ENCODE measurements around the gene NECTIN2.

NECTIN2 gene

DNA sequence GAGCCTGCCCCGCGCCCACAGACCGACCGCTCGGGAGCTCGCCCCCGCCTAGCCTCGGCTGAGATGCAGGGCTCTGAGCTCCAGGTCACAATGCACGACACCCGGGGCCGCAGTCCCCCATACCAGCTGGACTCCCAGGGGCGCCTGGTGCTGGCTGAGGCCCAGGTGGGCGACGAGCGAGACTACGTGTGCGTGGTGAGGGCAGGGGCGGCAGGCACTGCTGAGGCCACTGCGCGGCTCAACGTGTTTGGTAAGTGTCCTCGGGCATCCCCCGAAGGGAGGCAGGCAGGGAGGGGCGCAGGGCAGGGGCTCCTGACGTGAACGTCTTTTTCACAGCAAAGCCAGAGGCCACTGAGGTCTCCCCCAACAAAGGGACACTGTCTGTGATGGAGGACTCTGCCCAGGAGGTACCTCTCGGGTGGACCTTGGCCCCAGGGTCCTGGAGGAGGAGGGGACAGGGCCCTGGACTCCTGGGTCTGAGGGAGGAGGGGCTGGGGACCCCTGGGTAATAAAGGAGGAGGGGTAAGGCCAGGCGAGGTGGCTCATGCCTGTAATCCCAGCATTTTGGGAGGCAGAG is 33.9 kb upstream of the NECTIN2 start:
- TF ChIP-seq, protein P1, sequence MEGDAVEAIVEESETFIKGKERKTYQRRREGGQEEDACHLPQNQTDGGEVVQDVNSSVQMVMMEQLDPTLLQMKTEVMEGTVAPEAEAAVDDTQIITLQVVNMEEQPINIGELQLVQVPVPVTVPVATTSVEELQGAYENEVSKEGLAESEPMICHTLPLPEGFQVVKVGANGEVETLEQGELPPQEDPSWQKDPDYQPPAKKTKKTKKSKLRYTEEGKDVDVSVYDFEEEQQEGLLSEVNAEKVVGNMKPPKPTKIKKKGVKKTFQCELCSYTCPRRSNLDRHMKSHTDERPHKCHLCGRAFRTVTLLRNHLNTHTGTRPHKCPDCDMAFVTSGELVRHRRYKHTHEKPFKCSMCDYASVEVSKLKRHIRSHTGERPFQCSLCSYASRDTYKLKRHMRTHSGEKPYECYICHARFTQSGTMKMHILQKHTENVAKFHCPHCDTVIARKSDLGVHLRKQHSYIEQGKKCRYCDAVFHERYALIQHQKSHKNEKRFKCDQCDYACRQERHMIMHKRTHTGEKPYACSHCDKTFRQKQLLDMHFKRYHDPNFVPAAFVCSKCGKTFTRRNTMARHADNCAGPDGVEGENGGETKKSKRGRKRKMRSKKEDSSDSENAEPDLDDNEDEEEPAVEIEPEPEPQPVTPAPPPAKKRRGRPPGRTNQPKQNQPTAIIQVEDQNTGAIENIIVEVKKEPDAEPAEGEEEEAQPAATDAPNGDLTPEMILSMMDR (IDR thresholded peaks at IDR 0.05; ENCODE audit: insufficient read depth, low read depth, low read length, missing control alignments): no peak
- no peak overlapping the region for H3K4me3 ChIP-seq (ENCODE audit: low read length)
- no peak for DNase-seq (ENCODE audit: low read depth)

DNA sequence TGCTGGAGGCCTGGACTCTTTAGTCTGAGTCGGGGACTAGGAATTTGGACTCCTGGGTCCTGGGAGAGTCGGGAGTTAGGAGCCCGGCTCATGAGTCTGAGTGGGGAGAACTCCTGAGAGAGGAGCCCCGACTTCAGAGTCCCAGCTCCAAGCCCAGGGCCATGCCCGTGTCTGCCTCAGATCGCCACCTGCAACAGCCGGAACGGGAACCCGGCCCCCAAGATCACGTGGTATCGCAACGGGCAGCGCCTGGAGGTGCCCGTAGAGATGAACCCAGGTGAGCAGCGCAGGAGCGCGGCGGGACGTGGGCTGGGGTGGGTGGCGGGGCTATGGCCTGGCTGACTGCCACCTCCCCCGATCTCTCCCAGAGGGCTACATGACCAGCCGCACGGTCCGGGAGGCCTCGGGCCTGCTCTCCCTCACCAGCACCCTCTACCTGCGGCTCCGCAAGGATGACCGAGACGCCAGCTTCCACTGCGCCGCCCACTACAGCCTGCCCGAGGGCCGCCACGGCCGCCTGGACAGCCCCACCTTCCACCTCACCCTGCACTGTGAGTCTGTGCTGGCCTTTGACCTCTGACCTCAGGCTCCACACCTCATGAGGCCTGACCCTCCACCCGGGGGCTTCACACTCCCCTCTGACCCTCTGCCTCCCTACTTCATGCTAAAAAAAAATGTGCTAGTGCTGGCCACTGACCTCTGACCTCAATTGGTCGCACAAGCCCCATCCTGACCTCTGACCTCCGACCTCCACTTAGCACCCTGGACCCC is 32.8 kb upstream of the NECTIN2 start:
- no peak overlapping the region for H3K4me3 ChIP-seq (ENCODE audit: low read length)
- DNase-seq (ENCODE audit: low read depth): no peak
- TF ChIP-seq, protein P1 (IDR thresholded peaks at IDR 0.05; ENCODE audit: insufficient read depth, low read depth, low read length, missing control alignments): no peak

DNA sequence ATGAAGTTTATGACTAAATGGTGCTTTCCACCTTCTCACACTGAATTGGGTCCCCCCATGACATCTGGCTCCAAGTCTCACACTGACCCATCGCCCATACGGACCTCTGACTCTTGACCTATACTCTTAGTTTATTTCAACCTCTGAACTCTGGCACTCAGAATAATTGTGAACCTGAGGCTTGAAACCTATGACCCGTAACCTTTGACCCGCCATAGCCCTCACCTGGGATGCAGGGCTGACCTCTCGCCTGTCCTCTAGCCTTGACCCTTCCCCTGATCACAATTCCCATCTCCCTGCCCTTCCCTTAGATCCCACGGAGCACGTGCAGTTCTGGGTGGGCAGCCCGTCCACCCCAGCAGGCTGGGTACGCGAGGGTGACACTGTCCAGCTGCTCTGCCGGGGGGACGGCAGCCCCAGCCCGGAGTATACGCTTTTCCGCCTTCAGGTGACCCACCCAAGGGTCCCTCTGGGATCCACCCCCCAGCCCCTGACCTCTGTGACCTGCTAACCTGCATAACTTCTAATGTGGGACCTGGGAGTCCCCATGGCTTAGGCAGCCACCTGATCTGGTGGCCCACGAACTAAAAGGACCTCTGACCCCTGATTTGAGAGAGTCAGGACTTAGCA is 32.1 kb upstream of the NECTIN2 start:
- TF ChIP-seq, protein P1 (IDR thresholded peaks at IDR 0.05; ENCODE audit: insufficient read depth, low read depth, low read length, missing control alignments): no peak
- DNase-seq (ENCODE audit: low read depth): no peak
- H3K4me3 ChIP-seq (ENCODE audit: low read length): no peak overlapping the region

DNA sequence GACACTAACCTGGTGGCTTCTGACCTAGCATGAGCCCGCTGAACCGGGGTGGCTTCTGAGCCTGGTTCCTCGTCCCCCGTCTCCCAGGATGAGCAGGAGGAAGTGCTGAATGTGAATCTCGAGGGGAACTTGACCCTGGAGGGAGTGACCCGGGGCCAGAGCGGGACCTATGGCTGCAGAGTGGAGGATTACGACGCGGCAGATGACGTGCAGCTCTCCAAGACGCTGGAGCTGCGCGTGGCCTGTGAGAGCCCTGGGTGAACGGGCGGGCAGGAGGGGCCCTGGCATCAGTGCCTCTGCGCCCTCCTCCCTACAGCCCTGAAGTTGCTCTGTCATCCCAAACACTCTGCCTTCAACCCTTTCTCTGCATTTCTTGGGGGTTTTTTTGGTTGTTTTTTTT is 31.6 kb upstream of the NECTIN2 start:
- H3K4me3 ChIP-seq (ENCODE audit: low read length): no peak overlapping the region
- TF ChIP-seq, protein P1 (IDR thresholded peaks at IDR 0.05; ENCODE audit: insufficient read depth, low read depth, low read length, missing control alignments): no peak
- DNase-seq (ENCODE audit: low read depth): no peak

DNA sequence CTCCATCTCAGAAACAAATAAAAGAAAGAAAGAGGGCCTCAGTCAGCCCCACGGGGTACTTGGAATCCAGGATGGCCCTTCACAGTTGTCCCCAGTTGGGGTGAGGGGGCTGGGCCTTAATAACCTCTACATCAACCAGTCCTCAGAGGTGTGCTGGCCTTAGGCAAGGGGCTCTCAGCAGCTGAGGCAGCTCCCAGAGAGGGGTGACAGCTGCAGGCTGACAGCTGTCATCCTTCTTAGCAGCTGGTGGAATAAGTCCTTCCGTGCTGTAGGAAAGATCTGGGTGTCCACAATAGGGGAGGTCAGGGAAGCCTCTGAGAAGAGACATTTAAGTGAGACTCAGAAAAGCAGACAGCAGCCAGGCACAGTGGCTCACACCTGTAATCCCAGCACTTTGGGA is 29.8 kb upstream of the NECTIN2 start:
- no peak overlapping the region for H3K4me3 ChIP-seq (ENCODE audit: low read length)
- TF ChIP-seq, protein P1 (IDR thresholded peaks at IDR 0.05; ENCODE audit: insufficient read depth, low read depth, low read length, missing control alignments): no peak
- DNase-seq (ENCODE audit: low read depth): no peak

DNA sequence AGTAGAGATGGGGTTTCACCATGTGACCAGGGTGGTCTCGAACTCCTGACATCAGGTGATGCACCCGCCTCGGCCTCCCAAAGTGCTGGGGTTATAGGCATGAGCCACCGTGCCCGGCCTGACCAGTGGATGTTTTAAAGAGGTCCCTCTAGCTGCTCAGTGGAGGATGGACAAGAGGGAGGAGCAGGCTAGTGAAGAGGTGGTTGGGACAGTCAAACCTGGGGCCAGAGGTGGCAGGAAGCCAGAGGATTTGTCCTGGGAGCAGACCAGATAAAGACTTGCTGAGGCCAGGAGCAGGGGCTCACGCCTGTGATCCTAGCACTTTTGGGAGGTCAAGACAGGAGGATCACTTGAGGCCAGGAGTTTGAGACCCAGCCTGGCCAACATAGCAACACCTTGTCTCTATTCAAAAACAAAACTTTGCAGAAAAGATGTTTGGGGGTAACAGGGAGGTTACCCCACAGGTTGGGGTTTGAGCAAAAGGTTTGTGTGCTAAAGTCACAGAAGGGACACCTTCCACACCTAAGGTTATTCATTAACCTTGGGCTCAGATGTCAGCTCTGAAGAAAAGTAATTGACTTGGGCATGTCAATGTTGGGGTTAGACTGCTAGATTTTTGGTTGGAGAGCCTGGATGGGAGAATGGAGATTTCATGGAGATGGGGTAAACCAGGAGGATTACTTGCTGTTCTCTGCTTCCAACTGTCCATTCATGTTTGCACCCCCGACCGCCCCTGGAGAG is 28.2 kb upstream of the NECTIN2 start:
- TF ChIP-seq, protein P1 (IDR thresholded peaks at IDR 0.05; ENCODE audit: insufficient read depth, low read depth, low read length, missing control alignments): no peak
- H3K4me3 ChIP-seq (ENCODE audit: low read length): no peak overlapping the region
- DNase-seq (ENCODE audit: low read depth): no peak
